Tibial nerve (tissue), 3 donors: Measurements from ENCODE around the gene GRXCR1.

ENCODE experiments used
- POLR2A ChIP-seq, 2 donors: fragments of 450-650 bp; IDR thresholded peaks; one replicate each; pipeline ENCODE4 v1.6.1; 2017; ENCODE audit warnings: antibody characterized with exemption in 2 of 2, mild to moderate bottlenecking in 2 of 2, moderate library complexity in 2 of 2
- TF ChIP-seq, protein P1 (sequence below), 5 experiments: fragments of 200-600 bp in 3 of 5; fragments of 450-650 bp in 2 of 5; sonication (generic) in 3 of 5; IDR thresholded peaks; one replicate each; pipeline ENCODE4 v1.5.1; 2016 to 2019; ENCODE audit warnings: antibody characterized with exemption in 5 of 5, mild to moderate bottlenecking in 3 of 5, moderate library complexity in 2 of 5

DNA sequence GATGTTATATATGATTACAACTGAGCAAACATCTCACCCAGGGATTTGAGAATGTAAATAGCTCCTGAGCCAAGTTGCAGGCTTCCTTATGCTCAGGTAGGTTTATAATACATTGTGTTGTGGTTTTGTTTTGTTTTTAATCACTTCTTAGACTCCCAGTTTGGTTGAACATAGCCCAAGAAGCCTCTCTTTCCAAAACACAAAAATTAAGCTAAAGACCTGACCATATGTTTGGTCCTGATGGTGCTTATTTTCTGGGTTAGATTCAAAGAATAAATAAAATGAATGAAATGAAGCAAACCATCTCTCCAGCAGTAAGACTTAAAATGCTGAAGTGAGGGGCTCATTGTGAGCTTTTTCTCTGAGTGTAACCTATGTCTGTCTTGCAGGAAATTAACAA, 93.5 kb downstream of the GRXCR1 start:
- TF ChIP-seq, protein P1, sequence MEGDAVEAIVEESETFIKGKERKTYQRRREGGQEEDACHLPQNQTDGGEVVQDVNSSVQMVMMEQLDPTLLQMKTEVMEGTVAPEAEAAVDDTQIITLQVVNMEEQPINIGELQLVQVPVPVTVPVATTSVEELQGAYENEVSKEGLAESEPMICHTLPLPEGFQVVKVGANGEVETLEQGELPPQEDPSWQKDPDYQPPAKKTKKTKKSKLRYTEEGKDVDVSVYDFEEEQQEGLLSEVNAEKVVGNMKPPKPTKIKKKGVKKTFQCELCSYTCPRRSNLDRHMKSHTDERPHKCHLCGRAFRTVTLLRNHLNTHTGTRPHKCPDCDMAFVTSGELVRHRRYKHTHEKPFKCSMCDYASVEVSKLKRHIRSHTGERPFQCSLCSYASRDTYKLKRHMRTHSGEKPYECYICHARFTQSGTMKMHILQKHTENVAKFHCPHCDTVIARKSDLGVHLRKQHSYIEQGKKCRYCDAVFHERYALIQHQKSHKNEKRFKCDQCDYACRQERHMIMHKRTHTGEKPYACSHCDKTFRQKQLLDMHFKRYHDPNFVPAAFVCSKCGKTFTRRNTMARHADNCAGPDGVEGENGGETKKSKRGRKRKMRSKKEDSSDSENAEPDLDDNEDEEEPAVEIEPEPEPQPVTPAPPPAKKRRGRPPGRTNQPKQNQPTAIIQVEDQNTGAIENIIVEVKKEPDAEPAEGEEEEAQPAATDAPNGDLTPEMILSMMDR (IDR thresholded peaks at IDR 0.05), result no peak
- TF ChIP-seq POLR2A (IDR thresholded peaks at IDR 0.05), result no peak
